Endothelial cell (in vitro differentiated cells): ENCODE data around the gene KIF6. TPM values are rescaled to one million over a fixed set of nuclear protein-coding genes. Genes with fewer than 3 reads are reported as not detected.
A peak's percentile ranks its signal among the peaks of the same experiment; 100 is the strongest.

ENCODE experiments used
- DNase-seq: peaks from one replicate; pipeline ENCODE4 v3.0.0; 2021; ENCODE audit warnings: low spot score
- H3K27ac Mint-ChIP-seq: one replicate; pipeline ENCODE4 v1.8.0; 2021; ENCODE audit warnings: mixed read lengths, inconsistent platforms; ENCODE audit not compliant: unreplicated experiment
- H3K27me3 Mint-ChIP-seq: one replicate; pipeline ENCODE4 v1.8.0; 2021; ENCODE audit warnings: mild to moderate bottlenecking, moderate library complexity, mixed read lengths, inconsistent platforms; ENCODE audit not compliant: unreplicated experiment
- H3K36me3 Mint-ChIP-seq: one replicate; pipeline ENCODE4 v1.8.0; 2021; ENCODE audit warnings: mild to moderate bottlenecking, low read depth, mixed read lengths, inconsistent platforms; ENCODE audit not compliant: unreplicated experiment
- H3K4me1 Mint-ChIP-seq: one replicate; pipeline ENCODE4 v1.8.0; 2021; ENCODE audit warnings: mild to moderate bottlenecking, mixed read lengths, inconsistent platforms; ENCODE audit not compliant: unreplicated experiment
- H3K4me3 Mint-ChIP-seq: one replicate; pipeline ENCODE4 v1.8.0; 2021; ENCODE audit warnings: mild to moderate bottlenecking, mixed read lengths, inconsistent platforms; ENCODE audit not compliant: unreplicated experiment
- H3K9me3 Mint-ChIP-seq: one replicate; pipeline ENCODE4 v1.8.0; 2021; ENCODE audit warnings: mixed read lengths, inconsistent platforms; ENCODE audit not compliant: unreplicated experiment
- CTCF ChIP-seq: fragments of 200-600 bp; sonication (generic); IDR thresholded peaks from one replicate; pipeline ENCODE4 v1.5.0; 2021; ENCODE audit warnings: antibody characterized with exemption; ENCODE audit not compliant: unreplicated experiment
- total RNA-seq: library from RNA; stranded (reverse); fragmentation: NEBNext Ultra II Directional; extraction: Animal tissue kit (Norgen Biotek cat#: 25700); gene quantifications from one replicate; pipeline ENCODE4 v1.2.1, GENCODE V29; 2021; ENCODE audit not compliant: unreplicated experiment

The KIF6 gene
- total RNA-seq, 1 donor from 2014 or later: 0.46 TPM

DNA sequence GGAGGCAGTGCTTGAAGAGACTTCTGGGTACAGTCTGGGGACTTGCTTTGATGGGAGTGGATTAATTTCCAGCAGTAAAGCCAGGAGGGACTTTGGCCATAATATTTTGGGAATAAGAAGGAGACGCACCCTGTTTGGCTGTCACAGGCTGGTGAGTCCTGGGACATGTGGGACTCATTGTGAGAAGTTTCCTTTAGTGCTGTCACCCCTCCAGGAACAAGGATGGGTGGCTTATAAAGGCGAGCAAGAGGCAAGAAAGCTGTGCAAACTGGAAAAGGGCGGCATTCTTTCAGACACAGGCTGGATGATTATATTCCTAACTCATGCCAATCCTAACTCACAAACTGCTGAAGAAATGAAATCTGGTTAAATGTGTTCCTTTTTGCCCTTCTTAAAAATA is 325.2 kb downstream of the KIF6 start:
- no peaks in the 10 kb centered on the region for H3K9me3 Mint-ChIP-seq
- no peak for TF ChIP-seq CTCF
- no peak for DNase-seq
- no peaks in the 10 kb centered on the region for H3K36me3 Mint-ChIP-seq
- H3K4me3 Mint-ChIP-seq: no peak overlapping the region
- H3K4me1 Mint-ChIP-seq: no peaks in the 10 kb centered on the region
- H3K27me3 Mint-ChIP-seq: no peaks in the 10 kb centered on the region
- no peak overlapping the region for H3K27ac Mint-ChIP-seq

- no peak for DNase-seq
- TF ChIP-seq CTCF: no peak
- Mint-ChIP-seq H3K4me1 (no peaks in the 10 kb centered on the region), H3K27ac (no peak overlapping the region), H3K4me3 (no peak overlapping the region), H3K36me3 (no peaks in the 10 kb centered on the region), H3K27me3 (no peaks in the 10 kb centered on the region), H3K9me3 (no peaks in the 10 kb centered on the region)
These were observed 328.4 kb downstream of the KIF6 start for GRCh38 chr6:39396854-39397253.

DNA sequence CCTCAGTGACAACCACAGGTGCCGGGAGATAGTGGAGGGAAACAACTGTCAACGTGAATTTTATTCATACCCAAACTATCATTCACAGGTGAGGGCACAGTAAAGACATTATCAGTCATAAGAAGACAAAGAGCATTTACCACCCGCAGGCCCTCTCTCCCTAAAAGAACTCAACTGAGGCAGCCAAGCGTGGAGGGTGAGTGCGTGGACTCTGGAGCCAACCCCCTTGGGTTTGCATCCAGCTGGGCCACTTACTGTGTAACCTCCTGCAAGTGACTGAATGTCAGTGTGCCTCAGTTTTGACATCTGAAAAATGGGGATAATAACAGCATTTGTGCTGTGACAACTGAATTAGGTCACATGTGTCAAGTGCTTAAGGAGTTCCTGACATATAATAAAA is 332.1 kb downstream of the KIF6 start:
- no peaks in the 10 kb centered on the region for H3K27me3 Mint-ChIP-seq
- H3K27ac Mint-ChIP-seq: no peak overlapping the region
- H3K36me3 Mint-ChIP-seq: no peaks in the 10 kb centered on the region
- DNase-seq: no peak
- no peak for TF ChIP-seq CTCF
- H3K4me1 Mint-ChIP-seq: no peaks in the 10 kb centered on the region
- H3K4me3 Mint-ChIP-seq: no peak overlapping the region
- H3K9me3 Mint-ChIP-seq: no peaks in the 10 kb centered on the region

DNA sequence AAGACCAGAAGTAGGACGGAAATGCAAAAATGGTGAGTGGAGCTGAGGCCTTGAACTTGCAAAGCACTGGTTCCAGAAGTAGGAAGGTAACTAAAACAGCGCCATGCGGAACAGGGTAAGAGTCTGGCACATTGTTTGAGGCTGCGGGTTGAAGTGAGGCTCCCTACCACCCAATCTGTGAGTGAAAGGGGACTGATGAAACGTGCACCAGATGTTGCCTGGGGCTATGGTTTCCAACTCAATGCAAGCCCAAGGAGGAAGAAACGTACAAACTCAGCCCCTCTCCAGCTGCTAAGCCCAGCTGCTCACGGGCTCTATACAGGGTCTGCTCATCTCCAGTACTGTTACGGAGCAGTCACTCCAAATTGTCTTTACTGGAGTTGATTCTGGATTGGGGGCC is 334.0 kb downstream of the KIF6 start:
- Mint-ChIP-seq H3K4me1 (no peaks in the 10 kb centered on the region), H3K27ac (no peak overlapping the region), H3K27me3 (peaks cover 2% of the 10 kb centered on the region), H3K9me3 (no peaks in the 10 kb centered on the region), H3K4me3 (no peak overlapping the region), H3K36me3 (no peaks in the 10 kb centered on the region)
- TF ChIP-seq CTCF: no peak
- DNase-seq: no peak

DNA sequence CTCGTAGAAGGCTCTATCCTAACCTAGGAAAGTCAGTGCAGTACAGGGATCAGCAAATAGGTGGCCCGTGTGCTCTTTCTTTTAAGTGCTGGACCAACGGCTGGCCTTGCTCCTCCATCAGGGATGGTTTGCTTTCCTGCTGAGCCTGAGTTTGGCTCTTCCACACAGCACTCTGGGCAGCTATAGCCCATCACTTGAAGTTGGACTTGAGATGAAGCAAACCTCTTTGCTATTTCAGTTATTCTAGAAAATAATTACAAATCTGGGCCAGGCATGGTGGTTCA is 335.8 kb downstream of the KIF6 start:
- no peaks in the 10 kb centered on the region for H3K4me1 Mint-ChIP-seq
- H3K27ac Mint-ChIP-seq: no peak overlapping the region
- peak; percentile 19 for DNase-seq
- peaks cover 2% of the 10 kb centered on the region for H3K27me3 Mint-ChIP-seq
- H3K36me3 Mint-ChIP-seq: no peaks in the 10 kb centered on the region
- H3K9me3 Mint-ChIP-seq: no peaks in the 10 kb centered on the region
- no peak overlapping the region for H3K4me3 Mint-ChIP-seq
- no peak for TF ChIP-seq CTCF
